Choroid plexus epithelial cell (primary cell): ENCODE results near the gene CABP1.
"Not testable (repeated sequence)": the region's sequence is repeated elsewhere in the genome, so short reads cannot be mapped to it uniquely, and the experiment has no call there.

Source experiments
- DNase-seq: peaks from one replicate; pipeline ENCODE4 v3.0.0-alpha.2; 2010; ENCODE audit warnings: low read depth
- H3K4me3 ChIP-seq: 2 replicates; pipeline ENCODE4 v1.5.1; 2011; ENCODE audit warnings: low read depth, mild to moderate bottlenecking, control low read depth, low read length, moderate library complexity
- TF ChIP-seq, protein P1 (sequence below): conservative IDR thresholded peaks from 2 replicates; pipeline ENCODE4 v1.5.1; 2011; ENCODE audit warnings: low read depth, mild to moderate bottlenecking, control low read depth, inconsistent platforms, low read length, moderate library complexity

The CABP1 gene

DNA sequence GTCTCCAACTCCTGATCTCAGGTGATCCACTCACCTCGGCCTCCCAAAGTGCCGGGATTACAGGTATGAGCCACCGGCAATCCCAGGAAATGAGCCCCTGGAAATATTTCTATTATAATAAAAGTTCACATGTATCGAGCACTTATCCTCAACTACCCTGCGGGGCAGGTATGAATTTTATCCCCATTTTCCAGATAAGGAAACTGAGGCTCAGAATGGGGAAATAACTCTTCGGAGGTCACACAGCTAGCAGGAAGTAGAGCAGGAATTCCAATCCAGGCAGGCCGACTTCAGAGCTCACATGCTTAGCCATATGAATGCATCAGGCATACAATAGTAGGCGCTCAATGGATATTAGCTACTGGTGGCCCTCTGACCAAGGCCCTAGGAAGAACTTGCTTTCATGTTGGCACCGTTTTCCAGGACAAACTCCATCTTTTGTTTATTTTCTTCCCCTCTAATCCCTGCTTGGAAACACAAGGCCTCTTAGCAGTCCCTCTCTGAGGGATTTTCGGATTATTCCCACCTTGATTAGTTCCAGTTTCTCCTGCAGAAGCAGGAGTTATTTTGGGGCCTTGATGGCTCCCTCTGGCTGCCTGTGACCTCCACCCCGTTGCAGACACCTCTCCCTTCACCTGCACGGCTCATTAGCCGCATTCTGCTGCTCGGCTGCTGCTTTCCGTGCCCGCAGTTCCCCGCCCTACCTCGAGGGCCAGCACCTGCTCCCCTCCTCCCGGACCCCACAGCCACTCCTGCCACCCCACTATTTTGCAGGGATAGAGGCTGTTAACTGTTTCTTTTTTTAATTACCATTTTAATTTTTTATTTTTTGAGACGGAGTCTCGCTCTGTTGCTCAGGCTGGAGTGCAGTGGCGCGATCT lies 40.5 kb upstream of the CABP1 start:
- TF ChIP-seq, protein P1, sequence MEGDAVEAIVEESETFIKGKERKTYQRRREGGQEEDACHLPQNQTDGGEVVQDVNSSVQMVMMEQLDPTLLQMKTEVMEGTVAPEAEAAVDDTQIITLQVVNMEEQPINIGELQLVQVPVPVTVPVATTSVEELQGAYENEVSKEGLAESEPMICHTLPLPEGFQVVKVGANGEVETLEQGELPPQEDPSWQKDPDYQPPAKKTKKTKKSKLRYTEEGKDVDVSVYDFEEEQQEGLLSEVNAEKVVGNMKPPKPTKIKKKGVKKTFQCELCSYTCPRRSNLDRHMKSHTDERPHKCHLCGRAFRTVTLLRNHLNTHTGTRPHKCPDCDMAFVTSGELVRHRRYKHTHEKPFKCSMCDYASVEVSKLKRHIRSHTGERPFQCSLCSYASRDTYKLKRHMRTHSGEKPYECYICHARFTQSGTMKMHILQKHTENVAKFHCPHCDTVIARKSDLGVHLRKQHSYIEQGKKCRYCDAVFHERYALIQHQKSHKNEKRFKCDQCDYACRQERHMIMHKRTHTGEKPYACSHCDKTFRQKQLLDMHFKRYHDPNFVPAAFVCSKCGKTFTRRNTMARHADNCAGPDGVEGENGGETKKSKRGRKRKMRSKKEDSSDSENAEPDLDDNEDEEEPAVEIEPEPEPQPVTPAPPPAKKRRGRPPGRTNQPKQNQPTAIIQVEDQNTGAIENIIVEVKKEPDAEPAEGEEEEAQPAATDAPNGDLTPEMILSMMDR = no peak
- no peak overlapping the region for H3K4me3 ChIP-seq
- no peak for DNase-seq

DNA sequence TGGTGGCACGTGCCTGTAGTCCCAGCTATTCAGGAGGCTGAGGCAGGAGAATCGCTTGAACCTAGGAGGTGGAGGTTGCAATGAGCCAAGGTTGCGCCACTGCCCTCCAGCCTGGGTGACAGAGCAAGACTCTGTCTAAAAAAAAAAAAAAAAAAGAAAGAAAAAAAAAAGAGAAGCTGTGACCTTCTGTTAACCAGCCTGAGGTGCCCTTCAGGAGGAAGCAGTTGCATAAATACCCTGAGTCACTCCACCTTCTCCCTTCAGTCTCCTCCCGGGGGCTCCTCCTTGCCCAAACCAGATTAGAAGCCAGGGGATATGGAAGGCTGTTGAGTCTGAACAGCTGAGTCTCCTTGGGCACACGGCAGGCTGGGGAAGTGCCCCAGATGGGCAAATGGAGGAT lies 38.0 kb upstream of the CABP1 start:
- not testable (repeated sequence) for DNase-seq, H3K4me3 ChIP-seq

GRCh38 chr12:120610560-120610959 lies 29.9 kb upstream of the CABP1 start:
- DNase-seq = no peak
- no peak overlapping the region for H3K4me3 ChIP-seq
- TF ChIP-seq, protein P1 = no peak

GRCh38 chr12:120611534-120611933 lies 28.9 kb upstream of the CABP1 start:
- H3K4me3 ChIP-seq, DNase-seq: not testable (repeated sequence)

GRCh38 chr12:120614848-120615247 lies 25.6 kb upstream of the CABP1 start:
- H3K4me3 ChIP-seq = no peak overlapping the region
- TF ChIP-seq, protein P1 = no peak
- no peak for DNase-seq

DNA sequence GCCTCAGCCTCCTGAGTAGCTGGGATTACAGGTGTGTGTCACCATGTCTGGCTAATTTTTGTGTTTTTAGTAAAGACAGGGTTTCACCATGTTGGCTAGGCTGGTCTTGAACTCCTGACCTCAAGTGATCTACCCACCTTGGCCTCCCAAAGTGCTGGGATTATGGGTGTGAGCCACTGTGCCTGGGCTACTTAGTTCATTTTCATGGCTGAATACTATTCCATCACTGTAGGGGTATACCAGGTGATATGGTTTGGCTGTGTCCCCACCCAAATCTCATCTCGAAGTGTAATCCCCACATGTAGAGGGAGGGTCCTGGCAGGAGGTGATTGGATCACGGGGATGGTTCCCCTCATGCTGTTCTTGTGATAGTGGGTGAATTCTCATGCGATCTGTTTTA lies 23.2 kb upstream of the CABP1 start:
- not testable (repeated sequence) for H3K4me3 ChIP-seq, DNase-seq

DNA sequence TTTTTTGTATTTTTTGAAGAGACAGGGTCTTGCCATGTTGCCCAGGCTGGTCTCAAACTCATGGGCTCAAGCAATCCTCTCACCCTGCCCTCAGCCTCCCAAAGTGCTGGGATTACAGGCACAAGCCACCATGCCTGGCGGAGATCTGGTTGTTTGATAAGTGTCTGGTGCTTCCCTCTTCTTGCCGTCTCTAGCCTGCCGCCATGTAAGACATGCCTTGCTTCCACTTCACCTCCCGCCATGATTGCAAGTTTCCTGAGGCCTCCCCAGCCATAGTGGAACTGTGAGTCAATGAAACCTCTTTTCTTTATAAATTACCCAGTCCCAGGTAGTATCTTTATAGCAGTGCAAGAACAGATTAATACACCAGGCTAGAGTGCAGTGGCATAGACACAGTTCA lies 22.7 kb upstream of the CABP1 start:
- DNase-seq, H3K4me3 ChIP-seq: not testable (repeated sequence)

- TF ChIP-seq, protein P1 = no peak
- H3K4me3 ChIP-seq = no peak overlapping the region
- no peak for DNase-seq
Observed at GRCh38 chr12:120618954-120619615, 21.3 kb upstream of the CABP1 start.

GRCh38 chr12:120620624-120621023 lies 19.8 kb upstream of the CABP1 start:
- TF ChIP-seq, protein P1 = no peak
- no peak for DNase-seq
- no peak overlapping the region for H3K4me3 ChIP-seq
